ENCODE measurements around the gene ZGPAT. TPM values are rescaled to one million over a fixed set of nuclear protein-coding genes. Genes with fewer than 3 reads are reported as not detected.

Gene ZGPAT
- total RNA-seq, 1 donor from 2014 or later: 10.1 TPM

GRCh38 chr20:63692436-63693082 lies 15.3 kb upstream of the ZGPAT start:
- DNase-seq (ENCODE audit: low read depth in 2 of 2): no peak

- no peak for DNase-seq (ENCODE audit: low read depth in 2 of 2)
These were observed 14.6 kb upstream of the ZGPAT start for GRCh38 chr20:63693083-63693732.

- DNase-seq (ENCODE audit: low read depth in 2 of 2): no peak
These were observed 13.9 kb upstream of the ZGPAT start for GRCh38 chr20:63693733-63694583.

GRCh38 chr20:63694584-63695423 lies 13.0 kb upstream of the ZGPAT start:
- DNase-seq (ENCODE audit: low read depth in 2 of 2): no peak

- DNase-seq (ENCODE audit: low read depth in 2 of 2): no peak
These were observed 12.2 kb upstream of the ZGPAT start for GRCh38 chr20:63695424-63696305.

- peak in 1 of 2 donors; percentile 44 for DNase-seq (ENCODE audit: low read depth in 2 of 2)
These were observed 11.6 kb upstream of the ZGPAT start for GRCh38 chr20:63696306-63696627.

- no peak for DNase-seq (ENCODE audit: low read depth in 2 of 2)
These were observed 11.0 kb upstream of the ZGPAT start, which contains the start of gene TNFRSF6B for GRCh38 chr20:63696628-63697356. TSS of gene TNFRSF6B (plus strand) at chr20:63696652. CDS start at chr20:63696768, 116 bp downstream.

- no peak for DNase-seq (ENCODE audit: low read depth in 2 of 2)
These were observed 10.4 kb upstream of the ZGPAT start for GRCh38 chr20:63697357-63697867.

- no peak for DNase-seq (ENCODE audit: low read depth in 2 of 2)
These were observed 9.8 kb upstream of the ZGPAT start for GRCh38 chr20:63697868-63698545.

- DNase-seq (ENCODE audit: low read depth in 2 of 2): peak; percentile 65 to 93
These were observed 8.9 kb upstream of the ZGPAT start for GRCh38 chr20:63698739-63699465.

GRCh38 chr20:63699466-63700198 lies 8.2 kb upstream of the ZGPAT start:
- DNase-seq (ENCODE audit: low read depth in 2 of 2): no peak

GRCh38 chr20:63700199-63701050 lies 7.4 kb upstream of the ZGPAT start:
- DNase-seq (ENCODE audit: low read depth in 2 of 2): no peak

GRCh38 chr20:63701051-63701328 lies 6.8 kb upstream of the ZGPAT start:
- DNase-seq (ENCODE audit: low read depth in 2 of 2): no peak

- no peak for DNase-seq (ENCODE audit: low read depth in 2 of 2)
These were observed 6.4 kb upstream of the ZGPAT start for GRCh38 chr20:63701329-63702035.

GRCh38 chr20:63702036-63702665 lies 5.7 kb upstream of the ZGPAT start:
- DNase-seq (ENCODE audit: low read depth in 2 of 2): no peak

Measured in dermis microvascular lymphatic vessel endothelial cell (primary cell).